HCT116 (cell line): ENCODE results near the gene LHX2. TPM values are rescaled to one million over a fixed set of nuclear protein-coding genes. Genes with fewer than 3 reads are reported as not detected.

ENCODE experiments used
- ATAC-seq: fragments of 200-7000 bp; cut with Tn5 transposase; 2 replicates; pipeline ENCODE4 v1.9.1; 2020; ENCODE audit warnings: mild to moderate bottlenecking, moderate library complexity
- BruUV-seq: library from RNA; stranded (reverse); fragments of 400-500 nt; replicated peaks from 2 replicates; lab custom pipeline; 2021; lab: Mats Ljungman, UMichigan
- CTCF ChIA-PET: fragments of 300-600 bp; sonication (Branson Sonifier 250); formaldehyde crosslinking; loops from one replicate; lab custom pipeline; 2021; ENCODE audit warnings: antibody characterized with exemption; lab: Charles Lee
- POLR2A ChIA-PET: fragments of 300-600, 350-600 bp; sonication (Branson Sonifier 250); formaldehyde crosslinking; loops from one replicate; lab custom pipeline; 2021; ENCODE audit warnings: antibody characterized with exemption; lab: Charles Lee
- RAD21 ChIA-PET, 2 experiments: fragments of 300-600 bp; sonication (Branson Sonifier 250); formaldehyde crosslinking; loops; one replicate each; lab custom pipeline; 2023; ENCODE audit warnings: low total read pairs in 2 of 2; ENCODE audit not compliant: uncharacterized antibody in 2 of 2, unreplicated experiment in 2 of 2, low non-redundant PET in 1 of 2; lab: Charles Lee
- DNase-seq: peaks from one replicate; pipeline ENCODE4 v3.0.0-alpha.2; 2010; ENCODE audit warnings: low read depth, low spot score
- H2AFZ ChIP-seq: fragments of 200-600 bp; shearing (Covaris generic), sonication (generic); 2 replicates; pipeline ENCODE4 v1.6.1; 2017; ENCODE audit warnings: low read depth, mixed run types, mixed read lengths, antibody characterized with exemption, low read length; ENCODE audit not compliant: poor library complexity, severe bottlenecking
- H3K27ac ChIP-seq: 2 replicates; pipeline ENCODE4 v1.5.1; 2012; ENCODE audit warnings: low read depth, low read length
- H3K27me3 ChIP-seq: fragments of 200-600 bp; sonication (generic); 2 replicates; pipeline ENCODE4 v1.6.1; 2016; ENCODE audit warnings: mixed run types, low read length, mixed read lengths; ENCODE audit not compliant: insufficient read depth
- H3K36me3 ChIP-seq, 2 experiments: fragments of 200-500 bp in 1 of 2; fragments of 200-600 bp in 1 of 2; sonication (Bioruptor generic) in 1 of 2; sonication (generic) in 1 of 2; 2 replicates each; pipeline versions ENCODE4 v1.5.1 to v1.6.1; 2014 to 2016; ENCODE audit warnings: low read length in 2 of 2, inconsistent platforms in 1 of 2, mixed read lengths in 1 of 2, mixed run types in 1 of 2; ENCODE audit not compliant: insufficient read depth in 2 of 2, control insufficient read depth in 1 of 2
- H3K4me1 ChIP-seq, 2 experiments: fragments of 200-600 bp in 1 of 2; sonication (generic) in 1 of 2; 2 replicates each; pipeline versions ENCODE4 v1.5.1 to v1.6.1; 2012 to 2017; ENCODE audit warnings: low read length in 2 of 2, inconsistent platforms in 1 of 2, mild to moderate bottlenecking in 1 of 2, mixed read lengths in 1 of 2, mixed run types in 1 of 2, moderate library complexity in 1 of 2; ENCODE audit not compliant: insufficient read depth in 2 of 2, control insufficient read depth in 1 of 2
- H3K4me2 ChIP-seq: fragments of 200-600 bp; sonication (generic); 2 replicates; pipeline ENCODE4 v1.6.1; 2017; ENCODE audit warnings: mixed run types, low read length, mixed read lengths
- H3K4me3 ChIP-seq, 2 experiments: fragments of 200-600 bp in 1 of 2; sonication (generic) in 1 of 2; replicated peaks in 1 of 2; 2 replicates each; pipeline ENCODE4 v1.5.1; 2011 to 2016; ENCODE audit warnings: low read length in 2 of 2, control low read depth in 1 of 2, low read depth in 1 of 2, mild to moderate bottlenecking in 1 of 2, mixed read lengths in 1 of 2, mixed run types in 1 of 2
- H3K79me2 ChIP-seq: fragments of 200-600 bp; sonication (generic); 2 replicates; pipeline ENCODE4 v1.6.1; 2017; ENCODE audit warnings: mild to moderate bottlenecking, mixed run types, low read length, moderate library complexity, mixed read lengths; ENCODE audit not compliant: insufficient read depth
- H3K9ac ChIP-seq: fragments of 200-600 bp; sonication (generic); 2 replicates; pipeline ENCODE4 v1.6.1; 2016; ENCODE audit warnings: low read length, mixed read lengths
- H3K9me2 ChIP-seq: fragments of 200-600 bp; sonication (generic), shearing (Covaris generic); 2 replicates; pipeline ENCODE4 v1.6.1; 2017; ENCODE audit warnings: mixed run types, mild to moderate bottlenecking, moderate library complexity; ENCODE audit not compliant: insufficient read depth
- H3K9me3 ChIP-seq, 2 experiments: fragments of 200-500 bp in 1 of 2; fragments of 200-600 bp in 1 of 2; sonication (Bioruptor generic) in 1 of 2; sonication (generic) in 1 of 2; 2 replicates each; pipeline ENCODE4 v1.6.1; 2014 to 2017; ENCODE audit warnings: low read length in 2 of 2, mixed read lengths in 2 of 2, inconsistent platforms in 1 of 2, low read depth in 1 of 2, mild to moderate bottlenecking in 1 of 2, mixed run types in 1 of 2, moderate library complexity in 1 of 2; ENCODE audit not compliant: control insufficient read depth in 1 of 2, insufficient read depth in 1 of 2
- H4K20me1 ChIP-seq: fragments of 200-600 bp; sonication (generic), shearing (Covaris generic); 2 replicates; pipeline ENCODE4 v1.6.1; 2017; ENCODE audit warnings: mixed run types, mild to moderate bottlenecking, moderate library complexity; ENCODE audit not compliant: insufficient read depth
- CEBPB ChIP-seq: IDR thresholded peaks from 2 replicates; pipeline ENCODE4 v1.6.1; 2012; ENCODE audit warnings: low read depth
- EGR1 ChIP-seq: IDR thresholded peaks from 2 replicates; pipeline ENCODE4 v1.6.1; 2012; ENCODE audit warnings: low read depth
- ELF1 ChIP-seq: IDR thresholded peaks from 2 replicates; pipeline ENCODE4 v1.6.1; 2012; ENCODE audit warnings: low read depth, borderline replicate concordance
- EZH2 ChIP-seq: fragments of 200-600 bp; sonication (generic); IDR thresholded peaks from 2 replicates; pipeline ENCODE4 v1.6.1; 2017; ENCODE audit warnings: antibody characterized with exemption, mixed run types
- JUND ChIP-seq: IDR thresholded peaks from 2 replicates; pipeline ENCODE4 v1.6.1; 2012
- POLR2A ChIP-seq: IDR thresholded peaks from 2 replicates; pipeline ENCODE4 v1.7.0; 2011; ENCODE audit warnings: borderline replicate concordance; ENCODE audit not compliant: insufficient read depth, insufficient read length; ENCODE audit errors: extremely low read depth
- REST ChIP-seq: IDR thresholded peaks from 2 replicates; pipeline ENCODE4 v1.6.1; 2012; ENCODE audit warnings: low read depth
- ZNF274 ChIP-seq: fragments of 200-500 bp; sonication (Bioruptor generic); IDR thresholded peaks from 2 replicates; pipeline ENCODE4 v1.6.1; 2014; ENCODE audit warnings: mild to moderate bottlenecking, low read depth, low read length, inconsistent platforms
- intact Hi-C: fragments of 100-400 bp; cut with micrococcal nuclease; formaldehyde crosslinking; loops from 2 replicates; pipeline ENCODE4 v1.10.0; 2022
- total RNA-seq: library from RNA; stranded (reverse); gene quantifications from one replicate; pipeline ENCODE4 v1.2.1, GENCODE V29; 2021; ENCODE audit not compliant: unreplicated experiment
- TF ChIP-seq, protein P1 (sequence below), 3 experiments: fragments of 200-600 bp in 1 of 3; sonication (generic) in 1 of 3; IDR thresholded peaks in 2 of 3; conservative IDR thresholded peaks in 1 of 3; 2 replicates each; pipeline ENCODE4 v1.5.1; 2012 to 2017; ENCODE audit warnings: low read depth in 2 of 3, low read length in 2 of 3, antibody characterized with exemption in 1 of 3, borderline replicate concordance in 1 of 3, control low read depth in 1 of 3, mild to moderate bottlenecking in 1 of 3, mixed read lengths in 1 of 3, mixed run types in 1 of 3, moderate library complexity in 1 of 3; ENCODE audit not compliant: insufficient read depth in 1 of 3
- TF ChIP-seq, protein P2 (sequence below): IDR thresholded peaks from 2 replicates; pipeline ENCODE4 v1.6.1; 2012

Gene LHX2
- total RNA-seq, 1 experiment from 2014 or later, result 10.2 TPM

DNA sequence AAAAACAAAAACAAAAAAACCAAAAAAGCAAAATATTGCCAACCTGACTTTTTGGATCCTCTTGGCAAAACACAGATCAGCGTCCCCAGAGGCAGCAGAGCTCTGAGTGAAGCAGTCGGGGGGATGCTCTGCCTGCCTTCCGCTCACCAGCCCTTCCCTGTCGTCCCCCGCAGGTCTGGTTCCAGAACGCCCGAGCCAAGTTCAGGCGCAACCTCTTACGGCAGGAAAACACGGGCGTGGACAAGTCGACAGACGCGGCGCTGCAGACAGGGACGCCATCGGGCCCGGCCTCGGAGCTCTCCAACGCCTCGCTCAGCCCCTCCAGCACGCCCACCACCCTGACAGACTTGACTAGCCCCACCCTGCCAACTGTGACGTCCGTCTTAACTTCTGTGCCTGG is 20.7 kb downstream of the LHX2 start:
- ChIA-PET CTCF (no interaction called here), POLR2A (no interaction called here), RAD21 (no interaction called here)
- 0 out of 4 replicates have a peak, but pooled peaks cover 0 to 2% of the 10 kb centered on the region in 2 experiments for H3K36me3 ChIP-seq
- no peaks in the 10 kb centered on the region for H3K9me2 ChIP-seq
- H3K79me2 ChIP-seq, result no peaks in the 10 kb centered on the region
- ATAC-seq (no peak), DNase-seq (no peak)
- intact Hi-C loops, result no loop called here
- H2AFZ ChIP-seq, result no peak overlapping the region
- BruUV-seq, result no TSS peak
- no peak overlapping the region for H3K4me3 ChIP-seq
- TF ChIP-seq, protein P1, sequence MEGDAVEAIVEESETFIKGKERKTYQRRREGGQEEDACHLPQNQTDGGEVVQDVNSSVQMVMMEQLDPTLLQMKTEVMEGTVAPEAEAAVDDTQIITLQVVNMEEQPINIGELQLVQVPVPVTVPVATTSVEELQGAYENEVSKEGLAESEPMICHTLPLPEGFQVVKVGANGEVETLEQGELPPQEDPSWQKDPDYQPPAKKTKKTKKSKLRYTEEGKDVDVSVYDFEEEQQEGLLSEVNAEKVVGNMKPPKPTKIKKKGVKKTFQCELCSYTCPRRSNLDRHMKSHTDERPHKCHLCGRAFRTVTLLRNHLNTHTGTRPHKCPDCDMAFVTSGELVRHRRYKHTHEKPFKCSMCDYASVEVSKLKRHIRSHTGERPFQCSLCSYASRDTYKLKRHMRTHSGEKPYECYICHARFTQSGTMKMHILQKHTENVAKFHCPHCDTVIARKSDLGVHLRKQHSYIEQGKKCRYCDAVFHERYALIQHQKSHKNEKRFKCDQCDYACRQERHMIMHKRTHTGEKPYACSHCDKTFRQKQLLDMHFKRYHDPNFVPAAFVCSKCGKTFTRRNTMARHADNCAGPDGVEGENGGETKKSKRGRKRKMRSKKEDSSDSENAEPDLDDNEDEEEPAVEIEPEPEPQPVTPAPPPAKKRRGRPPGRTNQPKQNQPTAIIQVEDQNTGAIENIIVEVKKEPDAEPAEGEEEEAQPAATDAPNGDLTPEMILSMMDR (IDR thresholded peaks at IDR 0.05 in 2 of 3, conservative IDR thresholded peaks at IDR 0.05 in 1 of 3; ENCODE audit: borderline replicate concordance in 1 of 3, insufficient read depth in 1 of 3, low read depth in 2 of 3, low read length in 2 of 3), result no peak
- TF ChIP-seq REST (no peak), EGR1 (no peak), EZH2 (no peak), ZNF274 (no peak), CEBPB (no peak), ELF1 (no peak), JUND (no peak), POLR2A (no peak)
- TF ChIP-seq, protein P2, sequence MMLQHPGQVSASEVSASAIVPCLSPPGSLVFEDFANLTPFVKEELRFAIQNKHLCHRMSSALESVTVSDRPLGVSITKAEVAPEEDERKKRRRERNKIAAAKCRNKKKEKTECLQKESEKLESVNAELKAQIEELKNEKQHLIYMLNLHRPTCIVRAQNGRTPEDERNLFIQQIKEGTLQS, result no peak
- TF ChIP-seq, all 23 proteins: peak for 0
- no peaks in the 10 kb centered on the region for H3K4me1 ChIP-seq
- H3K27me3 ChIP-seq, result no peaks in the 10 kb centered on the region
- no peaks in the 10 kb centered on the region for H4K20me1 ChIP-seq
- H3K27ac ChIP-seq, result no peak overlapping the region
- H3K4me2 ChIP-seq, result no peak overlapping the region
- H3K9ac ChIP-seq, result no peak overlapping the region
- no peaks in the 10 kb centered on the region for H3K9me3 ChIP-seq
